Glutamatergic neuron (in vitro differentiated cells): ENCODE measurements around the gene G6PC1. TPM values are rescaled to one million over a fixed set of nuclear protein-coding genes. Genes with fewer than 3 reads are reported as not detected.
"Not testable (repeated sequence)": the region's sequence is repeated elsewhere in the genome, so short reads cannot be mapped to it uniquely, and the experiment has no call there.

Source experiments
- DNase-seq: peaks from one replicate; pipeline ENCODE4 v3.0.0; 2022
- H3K27ac Mint-ChIP-seq: one replicate; pipeline ENCODE4 v1.8.0; 2020; ENCODE audit warnings: mild to moderate bottlenecking, mixed read lengths, inconsistent platforms; ENCODE audit not compliant: unreplicated experiment
- H3K27me3 Mint-ChIP-seq: one replicate; pipeline ENCODE4 v1.8.0; 2020; ENCODE audit warnings: mild to moderate bottlenecking, moderate library complexity, mixed read lengths, inconsistent platforms; ENCODE audit not compliant: unreplicated experiment
- H3K36me3 Mint-ChIP-seq: one replicate; pipeline ENCODE4 v1.8.0; 2020; ENCODE audit warnings: mild to moderate bottlenecking, mixed read lengths, inconsistent platforms; ENCODE audit not compliant: unreplicated experiment
- H3K4me1 Mint-ChIP-seq: one replicate; pipeline ENCODE4 v1.8.0; 2020; ENCODE audit warnings: mild to moderate bottlenecking, low read depth, mixed read lengths, inconsistent platforms; ENCODE audit not compliant: unreplicated experiment
- H3K4me3 Mint-ChIP-seq: one replicate; pipeline ENCODE4 v1.8.0; 2020; ENCODE audit warnings: mild to moderate bottlenecking, mixed read lengths, inconsistent platforms; ENCODE audit not compliant: unreplicated experiment
- H3K9me3 Mint-ChIP-seq: one replicate; pipeline ENCODE4 v1.8.0; 2020; ENCODE audit warnings: mild to moderate bottlenecking, moderate library complexity, mixed read lengths, inconsistent platforms; ENCODE audit not compliant: unreplicated experiment
- total RNA-seq: library from RNA; stranded (reverse); fragmentation: NEBNext Ultra II Directional; extraction: Animal tissue kit (Norgen Biotek cat#: 25700); gene quantifications from one replicate; pipeline ENCODE4 v1.2.1, GENCODE V29; 2021; ENCODE audit not compliant: unreplicated experiment
- TF ChIP-seq, protein P1 (sequence below): fragments of 200-600 bp; sonication (generic); IDR thresholded peaks from one replicate; pipeline ENCODE4 v1.5.0; 2021; ENCODE audit not compliant: partially characterized antibody, unreplicated experiment

Gene G6PC1
- total RNA-seq, 1 donor from 2014 or later = not detected

DNA sequence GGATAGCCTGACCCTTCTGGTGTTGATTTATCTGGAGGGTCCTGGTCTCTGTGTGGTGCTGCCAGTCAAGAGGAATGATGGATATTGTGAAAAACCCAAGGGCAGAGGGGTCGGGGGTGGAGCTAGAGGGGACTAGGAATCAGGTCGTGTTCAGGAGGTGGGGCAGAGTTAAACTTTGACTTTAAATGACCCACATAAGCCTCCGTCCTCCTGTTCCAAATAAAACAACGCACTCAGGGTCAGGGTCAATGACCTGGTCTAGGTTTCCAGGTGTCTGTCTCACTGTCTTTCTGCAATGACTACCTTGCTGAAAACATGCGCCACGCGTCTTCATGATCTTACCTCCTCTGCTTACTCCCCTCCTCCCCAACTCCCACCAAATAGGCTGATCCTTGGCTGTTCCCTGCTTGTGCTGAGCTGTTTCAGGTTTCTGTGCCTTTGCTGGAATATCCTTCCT is 34.9 kb upstream of the G6PC1 start:
- TF ChIP-seq, protein P1, sequence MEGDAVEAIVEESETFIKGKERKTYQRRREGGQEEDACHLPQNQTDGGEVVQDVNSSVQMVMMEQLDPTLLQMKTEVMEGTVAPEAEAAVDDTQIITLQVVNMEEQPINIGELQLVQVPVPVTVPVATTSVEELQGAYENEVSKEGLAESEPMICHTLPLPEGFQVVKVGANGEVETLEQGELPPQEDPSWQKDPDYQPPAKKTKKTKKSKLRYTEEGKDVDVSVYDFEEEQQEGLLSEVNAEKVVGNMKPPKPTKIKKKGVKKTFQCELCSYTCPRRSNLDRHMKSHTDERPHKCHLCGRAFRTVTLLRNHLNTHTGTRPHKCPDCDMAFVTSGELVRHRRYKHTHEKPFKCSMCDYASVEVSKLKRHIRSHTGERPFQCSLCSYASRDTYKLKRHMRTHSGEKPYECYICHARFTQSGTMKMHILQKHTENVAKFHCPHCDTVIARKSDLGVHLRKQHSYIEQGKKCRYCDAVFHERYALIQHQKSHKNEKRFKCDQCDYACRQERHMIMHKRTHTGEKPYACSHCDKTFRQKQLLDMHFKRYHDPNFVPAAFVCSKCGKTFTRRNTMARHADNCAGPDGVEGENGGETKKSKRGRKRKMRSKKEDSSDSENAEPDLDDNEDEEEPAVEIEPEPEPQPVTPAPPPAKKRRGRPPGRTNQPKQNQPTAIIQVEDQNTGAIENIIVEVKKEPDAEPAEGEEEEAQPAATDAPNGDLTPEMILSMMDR = no peak

GRCh38 chr17:42866216-42866615 is 34.4 kb upstream of the G6PC1 start:
- H3K36me3 Mint-ChIP-seq = peaks cover 8% of the 10 kb centered on the region
- H3K9me3 Mint-ChIP-seq = peaks cover 2% of the 10 kb centered on the region
- no peaks in the 10 kb centered on the region for H3K4me1 Mint-ChIP-seq
- no peak for DNase-seq
- H3K4me3 Mint-ChIP-seq = no peak overlapping the region
- no peak overlapping the region for H3K27ac Mint-ChIP-seq
- peaks cover 6% of the 10 kb centered on the region for H3K27me3 Mint-ChIP-seq
- TF ChIP-seq, protein P1 = no peak

More for the DNA sequence above, 34.9 kb upstream of the G6PC1 start:
- peaks cover 7% of the 10 kb centered on the region for H3K27me3 Mint-ChIP-seq
- peaks cover 8% of the 10 kb centered on the region for H3K36me3 Mint-ChIP-seq
- H3K4me3 Mint-ChIP-seq = no peak overlapping the region
- H3K4me1 Mint-ChIP-seq = no peaks in the 10 kb centered on the region
- no peak for DNase-seq
- H3K27ac Mint-ChIP-seq = no peak overlapping the region
- peaks cover 2% of the 10 kb centered on the region for H3K9me3 Mint-ChIP-seq

- H3K4me3 Mint-ChIP-seq = no peak overlapping the region
These were observed 33.7 kb upstream of the G6PC1 start for GRCh38 chr17:42866631-42867575.

GRCh38 chr17:42867694-42868261 is 32.8 kb upstream of the G6PC1 start:
- not testable (repeated sequence) for H3K9me3 Mint-ChIP-seq, H3K27me3 Mint-ChIP-seq, H3K4me3 Mint-ChIP-seq

More at GRCh38 chr17:42866631-42867575, 33.7 kb upstream of the G6PC1 start:
- TF ChIP-seq, protein P1 = no peak
- H3K36me3 Mint-ChIP-seq = peaks cover 12% of the 10 kb centered on the region
- DNase-seq = no peak
- H3K27ac Mint-ChIP-seq = no peak overlapping the region
- peaks cover 6% of the 10 kb centered on the region for H3K27me3 Mint-ChIP-seq
- H3K9me3 Mint-ChIP-seq = peaks cover 2% of the 10 kb centered on the region
- no peaks in the 10 kb centered on the region for H3K4me1 Mint-ChIP-seq

GRCh38 chr17:42868338-42868737 is 32.3 kb upstream of the G6PC1 start:
- no peak overlapping the region for H3K27ac Mint-ChIP-seq
- peaks cover 6% of the 10 kb centered on the region for H3K27me3 Mint-ChIP-seq
- TF ChIP-seq, protein P1 = no peak
- peaks cover 2% of the 10 kb centered on the region for H3K9me3 Mint-ChIP-seq
- DNase-seq = no peak
- H3K36me3 Mint-ChIP-seq = peaks cover 12% of the 10 kb centered on the region
- no peak overlapping the region for H3K4me3 Mint-ChIP-seq
- H3K4me1 Mint-ChIP-seq = no peaks in the 10 kb centered on the region

More at GRCh38 chr17:42867694-42868261, 32.8 kb upstream of the G6PC1 start:
- peaks cover 12% of the 10 kb centered on the region for H3K36me3 Mint-ChIP-seq
- not testable (repeated sequence) for DNase-seq, H3K27ac Mint-ChIP-seq, H3K4me1 Mint-ChIP-seq
